Measurements from ENCODE around the gene XYLT1.

Gene XYLT1

DNA sequence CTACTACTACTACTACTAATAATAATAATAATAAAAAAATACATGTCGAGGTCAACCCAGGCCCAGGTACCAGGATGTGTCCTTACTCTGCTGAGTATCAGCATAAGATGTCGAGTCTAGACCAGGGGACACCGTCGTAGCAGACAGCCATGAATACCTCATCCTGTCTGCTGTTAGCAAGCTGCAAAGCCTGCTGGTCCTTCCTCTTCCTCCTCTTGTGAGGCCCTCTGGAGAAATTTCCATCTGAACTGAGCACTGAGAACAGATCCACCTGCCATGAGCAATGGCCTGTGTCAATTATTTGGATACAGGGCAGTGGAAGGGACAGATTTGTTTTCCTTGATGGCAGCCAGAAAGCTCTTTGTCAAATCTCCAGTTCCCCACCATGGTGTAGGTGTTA, 168.5 kb downstream of the XYLT1 start:
- DNase-seq, result no peak

DNA sequence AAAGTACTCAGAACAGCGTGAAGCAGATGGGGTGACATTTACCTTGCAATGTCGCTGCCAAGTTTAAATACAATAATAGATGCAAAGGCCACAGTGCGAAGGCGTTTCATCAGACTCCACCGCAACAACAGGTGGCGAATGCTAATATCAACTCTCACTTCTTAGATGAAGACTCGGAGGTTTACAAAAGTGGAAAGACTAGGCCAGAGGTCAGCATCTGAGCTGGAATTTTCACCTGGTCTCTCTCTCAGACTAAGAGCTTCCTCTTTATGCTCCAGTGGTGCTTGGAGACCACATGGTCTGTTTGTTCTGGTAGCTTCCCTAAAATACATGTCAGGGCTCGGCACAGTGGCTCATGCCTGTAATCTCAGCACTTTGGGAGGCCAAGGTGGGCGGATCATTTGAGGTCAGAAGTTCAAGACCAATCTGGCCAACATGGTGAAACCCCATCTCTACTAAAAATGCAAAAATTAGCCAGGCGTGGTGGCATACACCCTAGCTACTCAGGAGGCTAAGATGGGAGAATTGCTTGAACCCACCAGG, 169.1 kb downstream of the XYLT1 start:
- DNase-seq, result peak; percentile 19

DNA sequence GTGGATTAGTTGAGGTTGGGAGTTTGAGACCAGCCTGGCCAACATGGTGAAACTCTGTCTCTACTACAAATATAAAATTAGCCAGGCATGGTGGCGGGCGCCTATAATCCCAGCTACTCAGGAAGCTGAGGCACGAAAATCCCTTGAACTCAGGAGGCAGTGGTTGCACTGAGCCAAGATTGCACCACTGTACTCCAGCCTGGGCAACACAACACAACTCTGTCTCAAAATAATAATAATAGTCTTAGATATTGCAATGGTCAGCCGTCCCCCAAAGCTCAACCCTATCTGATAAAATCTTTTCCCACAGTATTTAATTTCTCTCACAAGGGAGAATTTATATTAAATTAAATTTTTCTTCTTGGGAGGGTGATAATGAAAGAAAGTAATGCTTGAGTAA, 169.6 kb downstream of the XYLT1 start:
- no peak for DNase-seq

DNA sequence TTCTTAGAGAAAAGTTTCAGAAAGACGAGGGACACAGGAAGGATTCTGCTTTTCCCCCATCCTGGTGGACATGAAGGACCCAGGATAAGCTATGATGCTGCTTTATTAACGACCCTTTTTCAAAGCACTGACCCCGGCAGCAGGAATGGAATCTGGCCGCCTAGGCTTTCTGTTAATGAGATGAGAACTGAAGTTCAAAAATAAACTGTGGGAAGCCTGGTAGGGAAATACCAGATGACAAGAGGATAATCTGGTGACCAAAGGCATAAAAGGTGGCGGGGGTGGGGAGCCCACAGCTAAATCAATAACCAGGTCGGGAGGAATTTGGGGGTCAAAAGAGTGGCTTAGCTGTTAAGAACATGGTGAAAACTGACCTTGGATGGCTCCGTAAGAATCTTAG, 171.0 kb downstream of the XYLT1 start:
- peak; percentile 80 for DNase-seq

DNA sequence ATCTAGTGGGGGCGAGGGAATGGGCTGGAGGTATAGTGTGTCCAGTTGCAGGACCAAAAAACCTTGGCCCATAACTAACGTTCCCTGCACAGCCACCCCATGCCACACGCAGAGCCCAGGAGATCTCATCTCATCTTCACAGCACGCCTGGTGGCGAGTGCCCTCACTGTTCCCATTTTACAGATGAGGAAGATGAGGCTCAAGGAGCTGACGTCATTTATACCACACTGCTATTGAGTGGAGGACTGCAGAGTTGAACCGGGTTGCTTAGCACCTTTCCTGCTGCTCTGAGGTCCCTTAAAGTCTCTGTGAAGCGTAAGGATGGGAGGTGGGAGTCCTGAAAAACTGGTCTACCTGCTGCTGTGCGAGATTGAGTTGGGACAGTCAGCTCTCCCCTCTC, 172.5 kb downstream of the XYLT1 start:
- DNase-seq, result no peak

DNA sequence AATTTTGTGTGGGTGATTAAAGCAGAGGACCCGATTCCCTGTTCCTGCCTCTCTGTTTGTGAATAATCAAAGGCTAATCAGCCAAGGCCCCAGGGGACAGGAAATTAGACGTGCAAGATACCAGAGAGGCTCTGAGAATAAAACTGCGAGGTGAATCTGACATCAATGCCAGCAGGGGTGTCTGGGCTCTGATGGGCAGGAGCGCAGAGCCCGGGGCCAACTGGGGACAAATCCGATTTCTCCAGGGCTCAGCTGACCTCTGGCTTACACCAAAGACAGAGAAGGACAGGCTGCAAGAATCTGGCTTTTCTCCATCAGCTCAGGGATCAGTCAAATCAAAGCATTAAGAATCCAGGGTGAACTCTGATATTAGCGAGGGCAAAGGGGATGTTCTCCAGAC, 174.3 kb downstream of the XYLT1 start:
- peak; percentile 86 for DNase-seq

DNA sequence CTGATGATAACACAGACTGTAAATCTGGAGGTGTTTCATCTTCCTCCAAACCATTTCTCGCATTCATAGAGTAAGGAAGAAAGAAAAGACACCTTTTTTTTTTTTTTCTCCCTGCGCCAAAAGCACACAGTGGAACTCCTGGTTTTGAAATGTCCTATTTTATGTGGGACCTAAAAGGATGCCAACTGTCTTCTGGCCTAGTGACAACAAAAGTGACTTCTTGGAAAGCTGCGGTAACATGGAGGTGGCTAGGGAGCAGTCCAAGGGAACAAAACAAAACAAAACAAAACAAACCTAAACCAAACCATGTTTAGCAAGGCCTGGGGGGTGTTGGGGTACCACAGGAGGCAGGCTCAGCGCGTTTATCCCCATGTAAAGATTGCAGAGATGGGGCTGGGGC, 174.8 kb downstream of the XYLT1 start:
- no peak for DNase-seq

DNA sequence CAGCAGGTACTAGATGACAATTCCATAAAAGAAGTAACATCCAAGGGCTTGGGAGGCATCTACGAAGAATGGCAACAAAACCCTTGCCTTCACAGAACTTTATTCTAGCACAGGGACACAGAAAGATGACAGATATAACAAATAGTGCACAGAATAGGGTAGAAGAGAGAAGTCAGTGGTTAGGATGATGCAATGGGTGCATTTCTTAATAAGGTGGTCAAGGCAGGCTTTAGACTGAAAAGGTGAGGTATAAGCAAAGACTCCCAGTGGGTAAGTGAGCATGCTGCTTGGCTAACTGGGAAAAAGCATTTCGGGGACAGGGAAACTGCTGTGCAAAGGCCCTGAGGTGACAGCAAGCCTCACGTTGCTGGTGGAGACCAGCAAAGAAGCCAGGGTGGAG, 175.9 kb downstream of the XYLT1 start:
- DNase-seq, result no peak

DNA sequence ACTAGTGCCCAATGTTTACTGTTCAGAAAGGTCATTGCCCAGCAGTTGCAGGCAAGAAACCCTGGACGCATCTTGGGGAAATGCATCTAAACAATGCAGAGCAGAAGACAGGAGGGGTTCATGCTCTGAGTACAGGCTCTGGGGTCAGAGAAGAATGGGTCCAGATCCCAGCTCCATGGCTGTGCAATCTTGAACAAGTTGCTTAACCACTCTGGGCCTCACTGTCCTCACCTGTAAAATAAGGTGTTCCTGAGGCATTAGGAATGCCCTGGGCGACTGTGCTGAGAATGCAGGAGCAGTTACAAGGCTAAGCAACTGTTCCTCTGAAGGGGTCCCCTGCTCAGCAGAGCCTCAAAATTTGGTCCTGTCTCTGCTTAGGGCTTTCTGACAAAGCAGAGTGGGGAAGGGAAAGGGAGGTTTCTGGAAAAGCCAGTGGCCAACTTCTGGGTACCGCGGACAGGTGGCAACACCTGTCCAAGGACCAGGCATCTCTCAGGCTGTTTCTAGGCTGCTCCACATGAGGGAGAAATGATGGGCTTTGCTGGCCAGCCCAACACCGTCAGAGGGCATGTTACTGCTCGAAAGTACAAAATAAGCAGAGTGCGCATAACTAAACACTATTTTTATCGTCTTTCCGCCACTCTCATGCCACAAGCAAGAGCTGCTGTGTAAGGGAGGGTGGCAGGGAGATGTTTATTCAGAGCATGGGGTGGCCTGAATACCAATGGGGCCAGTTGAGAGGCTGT, 176.8 kb downstream of the XYLT1 start:
- DNase-seq, result no peak

DNA sequence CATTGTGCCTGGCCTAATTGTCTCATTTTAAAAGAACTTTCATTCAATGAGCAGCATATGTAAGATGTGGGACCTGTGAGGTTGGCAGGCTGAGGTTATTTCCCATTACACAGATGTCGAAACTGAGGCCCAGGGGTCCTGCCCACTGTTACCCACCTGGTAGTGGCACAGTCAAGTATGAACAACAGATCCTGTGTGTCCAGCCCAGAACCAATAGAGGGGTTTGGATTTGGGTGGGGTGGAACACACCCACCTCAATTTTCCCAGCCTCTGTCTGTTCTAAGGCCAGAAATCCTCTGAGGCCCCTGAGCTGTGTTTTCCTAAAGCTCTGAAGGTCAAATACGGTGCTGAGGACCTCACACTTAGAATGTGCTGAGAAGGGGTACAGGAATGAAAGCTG, 179.5 kb downstream of the XYLT1 start:
- DNase-seq, result no peak

DNA sequence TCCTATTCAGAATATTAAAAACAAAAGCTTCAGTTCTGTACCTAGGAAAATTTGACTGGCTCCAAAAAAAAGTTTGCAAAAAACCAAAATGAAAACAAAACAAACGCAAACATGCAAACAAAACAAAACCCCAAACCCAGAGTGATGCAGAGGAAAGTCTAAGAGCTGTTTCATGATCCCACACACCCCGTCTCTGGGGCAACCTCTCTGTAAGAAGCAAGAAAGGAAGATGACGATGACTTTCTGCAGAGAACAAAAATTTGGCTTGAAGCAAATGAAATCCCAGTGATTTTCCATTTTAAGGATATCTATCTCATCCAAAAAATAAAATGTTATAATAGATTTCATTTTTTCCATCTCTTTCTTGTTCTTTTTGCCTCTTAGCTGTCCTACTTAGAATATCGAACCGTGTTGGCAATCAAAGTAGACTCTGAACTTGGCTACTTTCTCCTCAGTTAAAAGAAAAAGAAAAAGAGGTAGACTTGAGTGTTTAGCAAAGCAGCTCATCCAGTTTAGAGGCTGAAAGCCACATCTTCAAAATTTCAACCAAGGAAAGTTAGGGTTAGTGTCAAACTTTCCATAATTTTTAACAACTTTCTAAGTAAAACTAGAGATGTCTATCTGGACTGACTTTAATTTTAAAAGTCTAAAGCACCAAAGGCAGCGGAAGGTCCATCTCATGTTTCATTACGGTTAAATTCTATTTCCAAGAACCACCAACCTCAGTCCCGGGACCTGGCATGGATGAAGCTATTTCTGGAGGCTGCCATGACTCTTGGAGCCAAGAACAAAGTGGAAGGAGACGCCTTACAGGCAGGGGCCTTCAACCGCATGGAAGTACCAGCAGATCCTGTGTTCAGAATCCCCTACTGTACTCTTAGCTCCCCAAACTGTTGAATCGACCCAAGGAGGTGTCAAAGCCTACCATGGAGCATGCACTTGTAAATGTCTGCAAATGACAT, 180.8 kb downstream of the XYLT1 start:
- no peak for DNase-seq

DNA sequence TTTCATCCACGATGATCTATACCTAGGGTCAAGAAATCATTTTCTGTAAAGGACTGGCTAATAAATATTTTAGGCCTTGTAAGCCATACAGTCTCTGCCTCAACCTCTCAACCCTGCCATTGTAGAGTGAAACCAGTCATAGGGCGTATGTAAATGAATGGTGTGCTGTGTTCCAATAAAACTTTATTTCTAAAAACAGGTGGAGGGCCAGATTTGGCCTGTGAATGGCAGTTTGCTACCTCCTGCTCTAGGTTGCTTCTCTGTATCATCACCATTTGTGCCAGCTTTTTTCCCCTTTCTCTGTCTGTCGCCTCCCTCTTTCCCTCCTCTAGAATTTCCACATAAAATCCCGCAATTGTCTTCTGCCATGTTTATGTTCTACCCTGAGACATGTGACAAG, 181.7 kb downstream of the XYLT1 start:
- no peak for DNase-seq

DNA sequence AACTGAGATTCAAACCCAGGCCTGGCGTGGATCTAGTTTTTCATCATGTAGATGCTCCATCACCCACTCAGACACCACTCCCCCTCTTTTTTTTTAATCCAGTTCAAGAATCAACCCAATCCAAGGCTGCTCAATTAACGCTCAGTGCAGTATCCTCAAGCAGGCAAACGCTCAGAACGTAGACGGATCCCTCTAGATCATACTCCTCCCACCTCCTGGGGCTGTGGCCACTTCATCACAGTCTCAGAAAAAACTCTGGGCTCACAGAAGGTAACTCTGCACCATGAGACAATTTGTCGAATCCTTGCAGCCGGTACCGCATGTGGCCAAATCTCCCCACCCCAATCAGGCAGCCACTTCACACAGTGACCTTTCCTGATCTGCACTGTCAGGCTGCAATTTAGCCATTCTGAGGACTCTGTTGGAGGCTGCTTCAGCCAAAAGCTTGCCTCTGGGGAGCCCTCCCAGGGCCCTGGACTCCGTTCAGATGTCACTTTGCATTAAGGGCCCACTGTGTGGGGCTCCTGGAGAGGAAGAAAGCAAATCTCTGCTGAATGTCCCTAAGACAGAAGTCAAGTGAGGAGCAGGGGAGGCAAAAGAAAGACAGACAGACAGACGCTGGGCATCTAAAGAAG, 183.5 kb downstream of the XYLT1 start:
- DNase-seq, result no peak

DNA sequence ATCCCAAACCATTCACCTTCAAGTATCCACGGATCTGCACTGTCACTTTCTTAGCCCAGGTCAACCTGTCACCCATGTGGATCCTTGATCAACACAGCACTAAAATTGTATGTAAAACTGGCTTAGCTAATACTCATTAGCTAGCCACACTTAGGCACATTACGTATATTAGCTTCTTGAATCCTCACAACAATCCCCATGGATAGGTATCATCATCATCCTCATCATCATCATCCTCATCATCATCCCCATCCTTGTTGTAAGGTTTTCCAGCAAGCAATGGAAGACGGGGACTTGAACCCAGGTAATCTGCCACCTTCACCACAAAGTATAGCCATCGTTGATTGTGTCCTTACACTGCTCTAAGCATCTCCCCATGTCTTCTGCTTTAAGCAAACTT, 184.3 kb downstream of the XYLT1 start:
- DNase-seq, result no peak

DNA sequence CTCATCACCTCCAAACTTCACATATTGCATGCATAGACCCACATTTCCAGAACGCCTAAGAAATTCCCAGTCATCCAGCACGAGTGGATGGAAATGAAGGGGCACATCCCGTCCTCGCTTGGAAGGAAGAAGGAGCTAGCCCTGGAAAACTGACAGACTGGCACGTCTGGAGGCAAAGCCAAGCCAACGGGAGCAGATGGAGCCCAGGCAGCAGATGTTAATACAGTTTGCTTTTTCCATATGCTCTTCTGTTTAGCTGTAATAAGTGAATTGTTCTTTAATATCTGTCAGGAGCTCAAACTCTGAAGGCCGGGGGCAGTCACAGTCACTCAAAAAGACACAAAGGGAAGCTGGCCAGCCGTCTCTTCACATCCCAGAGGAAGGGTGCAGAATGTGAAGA, 187.7 kb downstream of the XYLT1 start:
- peak; percentile 77 for DNase-seq

DNA sequence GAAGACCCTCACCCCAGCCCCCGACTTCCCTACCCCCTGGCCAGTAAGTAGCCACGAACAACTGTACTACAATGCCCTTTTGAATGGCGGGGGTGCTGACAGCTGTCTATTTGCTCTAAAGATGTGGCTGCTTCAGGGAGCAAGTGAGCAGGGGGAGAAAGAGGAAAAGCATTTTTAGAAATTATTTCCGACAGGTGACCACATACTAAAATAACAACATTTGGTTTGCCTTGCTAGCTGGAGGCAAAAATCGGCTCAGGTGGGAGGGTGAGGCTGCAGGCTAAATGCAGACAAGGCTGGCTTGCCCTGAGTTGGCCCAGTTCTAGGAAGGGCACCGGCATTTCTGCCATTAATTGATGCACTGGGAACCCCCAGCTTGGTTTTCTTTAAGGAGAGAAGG, 188.5 kb downstream of the XYLT1 start:
- no peak for DNase-seq

DNA sequence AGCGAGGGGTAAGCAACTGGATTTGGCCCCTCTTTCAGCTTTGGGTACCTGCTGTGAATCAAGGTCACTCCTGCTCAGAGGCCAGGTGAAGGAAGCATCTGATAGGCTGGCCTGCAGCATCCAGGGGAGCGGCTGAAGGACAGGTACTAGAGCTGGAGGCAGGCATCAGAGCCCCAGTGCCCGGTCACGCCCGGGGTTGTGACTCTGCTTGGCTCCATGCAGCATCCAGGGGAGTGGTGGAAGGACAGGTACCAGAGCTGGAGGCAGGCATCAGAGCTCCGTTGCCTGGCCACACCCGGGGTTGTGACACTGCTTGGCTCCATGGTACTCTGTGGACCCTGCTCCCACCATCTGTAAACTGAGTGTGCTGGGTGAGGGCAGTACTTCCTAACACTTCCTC, 189.7 kb downstream of the XYLT1 start:
- DNase-seq, result no peak

DNA sequence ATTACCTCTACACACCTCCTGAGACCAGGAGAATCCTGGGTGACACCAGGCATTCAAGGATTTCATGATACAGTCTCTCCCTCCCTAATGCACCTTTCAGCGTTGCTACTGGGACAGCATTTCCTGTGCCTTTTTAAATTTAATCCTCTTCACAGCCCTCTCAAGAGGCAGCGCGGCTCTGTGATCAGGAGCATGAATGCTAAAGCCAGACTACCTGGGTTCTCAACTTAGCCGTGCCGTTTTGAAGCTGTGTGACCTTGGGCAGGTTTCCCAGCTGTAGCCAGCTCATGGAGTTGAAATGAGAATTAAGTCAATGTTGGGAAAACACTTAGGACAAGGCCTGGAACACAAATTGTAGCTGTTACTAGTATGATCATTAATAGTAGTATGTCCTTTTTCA, 191.8 kb downstream of the XYLT1 start:
- DNase-seq, result no peak

DNA sequence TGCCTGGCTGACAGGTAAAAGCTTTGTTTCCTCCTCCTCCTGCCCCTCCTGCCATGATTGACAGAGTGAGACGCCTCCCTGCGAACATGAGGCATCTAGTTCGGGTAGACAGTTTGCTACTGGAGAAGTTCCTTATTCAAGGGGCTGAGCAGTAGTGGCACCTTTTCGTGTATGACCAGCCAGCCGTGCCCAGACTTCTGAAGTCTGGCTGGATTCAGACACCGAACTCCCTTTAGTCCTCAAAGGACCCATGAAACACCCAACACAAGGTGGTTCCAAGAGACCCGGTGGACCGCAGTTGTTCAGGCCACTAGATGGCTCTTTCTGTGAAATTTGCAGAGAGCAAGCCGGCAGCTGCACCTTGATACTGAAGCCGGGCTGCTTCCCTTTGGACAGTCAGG, 192.8 kb downstream of the XYLT1 start:
- peak; percentile 58 for DNase-seq

DNA sequence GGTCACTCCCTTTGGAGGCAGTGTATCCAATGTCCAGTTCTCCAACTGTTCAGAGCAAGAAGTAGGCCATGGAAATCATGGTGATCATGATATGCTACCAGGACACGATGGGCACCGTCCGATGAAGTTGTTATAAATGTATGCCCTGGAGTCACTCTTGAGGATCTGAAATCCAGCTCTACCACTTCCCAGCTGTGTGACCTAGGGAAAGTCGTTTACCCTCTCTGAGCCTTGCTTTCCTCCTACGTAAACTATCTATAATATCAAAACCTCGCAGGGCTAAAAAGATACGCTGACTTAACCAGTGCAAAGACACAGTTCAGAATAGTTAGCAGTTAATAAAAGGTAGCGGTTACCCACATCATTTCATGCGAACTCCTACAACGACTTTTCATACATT, 194.2 kb downstream of the XYLT1 start:
- no peak for DNase-seq

DNA sequence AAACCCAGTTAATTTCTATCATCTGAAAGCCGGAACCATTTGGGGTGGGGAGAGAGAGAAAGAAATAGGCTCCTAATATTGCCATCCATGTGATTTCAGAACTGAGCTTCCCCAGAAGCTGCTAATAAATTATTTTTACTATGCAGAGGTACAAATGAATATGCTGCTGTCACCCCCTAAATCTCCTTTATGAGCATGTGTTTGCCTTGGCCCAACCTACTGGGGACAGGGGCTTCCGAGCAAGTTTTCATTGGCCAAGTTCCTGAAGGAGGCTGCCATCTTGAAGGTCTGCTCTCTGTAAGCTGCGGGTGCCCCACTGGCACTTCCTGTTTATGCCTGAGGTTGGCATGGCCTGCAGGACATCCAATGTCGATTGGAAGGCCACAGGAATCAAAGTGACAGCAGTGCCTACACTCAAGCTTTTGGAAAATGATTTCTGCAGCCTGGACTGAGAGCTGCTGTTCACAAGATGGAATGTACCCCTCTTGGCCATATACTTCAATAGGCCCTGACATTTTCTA, 194.7 kb downstream of the XYLT1 start:
- no peak for DNase-seq

DNA sequence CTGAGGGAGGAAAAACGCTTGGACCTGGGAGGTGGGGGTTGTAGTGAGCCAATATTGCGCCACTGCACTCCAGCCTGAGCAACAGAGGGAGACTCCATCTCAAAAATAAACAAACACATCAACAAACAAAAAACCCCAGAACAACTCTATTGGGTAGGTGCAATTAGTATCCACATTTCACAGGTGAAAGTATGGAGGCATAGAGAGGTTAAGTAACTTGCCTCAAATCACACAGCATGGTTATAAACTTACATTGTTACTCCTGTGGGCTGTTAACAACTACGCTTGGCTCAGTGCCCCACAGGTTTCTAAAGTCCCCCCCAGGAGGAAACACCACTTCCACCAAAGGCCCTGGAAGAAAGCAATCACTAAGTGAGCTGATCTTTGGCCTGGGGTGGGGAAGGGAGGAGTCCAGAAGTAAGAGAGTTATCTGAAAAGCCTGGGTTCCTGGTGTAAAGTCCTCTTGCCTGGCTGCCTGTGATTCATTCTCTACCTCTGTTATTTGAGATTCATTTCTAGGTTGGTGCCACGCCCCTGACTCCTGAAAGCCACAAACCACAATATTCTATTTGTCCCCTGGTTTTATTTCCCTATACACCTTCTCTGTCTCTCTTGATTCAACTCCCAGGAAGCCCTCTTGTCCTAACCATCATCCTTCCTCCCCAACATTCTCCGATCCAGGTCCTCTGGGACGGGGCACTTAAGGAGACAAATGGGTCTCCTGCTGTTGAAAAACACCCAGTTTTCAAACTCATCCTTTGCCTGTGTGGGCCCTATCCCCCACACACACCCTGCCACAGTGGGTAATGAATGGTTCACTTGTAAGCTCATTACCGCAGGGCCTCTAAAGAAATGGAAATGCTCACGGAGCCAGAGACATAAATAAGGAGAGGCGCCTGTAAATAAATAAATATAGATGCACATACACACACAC, 195.4 kb downstream of the XYLT1 start:
- DNase-seq, result no peak

Measured in NCI-H82 (cell line).